HG02840 (cell line): Measurements from ENCODE around the gene ERGIC3.

ENCODE experiments used
- ATAC-seq: cut with Tn5 transposase; IDR thresholded peaks from one replicate; pipeline ENCODE4 v1.9.1; 2021; ENCODE audit warnings: mild to moderate bottlenecking, moderate library complexity, moderate number of reproducible peaks; ENCODE audit not compliant: unreplicated experiment, low FRiP score

ERGIC3 gene

GRCh38 chr20:35595456-35595855 lies 53.6 kb downstream of the ERGIC3 start:
- no peak for ATAC-seq

- no peak for ATAC-seq
Observed at GRCh38 chr20:35595901-35596300, 54.0 kb downstream of the ERGIC3 start.

DNA sequence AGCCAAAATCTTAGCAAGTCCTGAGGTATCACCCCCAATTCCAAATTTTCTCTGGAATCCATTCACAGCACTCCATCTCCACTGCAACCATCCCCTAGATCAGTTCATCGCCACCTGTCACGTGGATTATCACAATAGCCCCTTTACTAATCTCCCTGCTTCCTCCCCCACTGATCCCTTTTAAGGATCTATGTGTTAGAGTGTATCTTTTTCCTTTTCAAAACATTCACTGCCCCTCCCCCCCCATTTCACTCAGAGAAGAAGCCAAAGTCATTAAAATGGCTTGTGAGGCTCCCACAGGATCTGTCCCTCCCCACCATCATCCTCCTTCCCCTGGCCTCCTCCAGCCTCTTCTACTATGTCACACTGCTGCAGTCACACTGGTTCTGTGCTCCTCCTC lies 55.3 kb downstream of the ERGIC3 start:
- ATAC-seq, result no peak

DNA sequence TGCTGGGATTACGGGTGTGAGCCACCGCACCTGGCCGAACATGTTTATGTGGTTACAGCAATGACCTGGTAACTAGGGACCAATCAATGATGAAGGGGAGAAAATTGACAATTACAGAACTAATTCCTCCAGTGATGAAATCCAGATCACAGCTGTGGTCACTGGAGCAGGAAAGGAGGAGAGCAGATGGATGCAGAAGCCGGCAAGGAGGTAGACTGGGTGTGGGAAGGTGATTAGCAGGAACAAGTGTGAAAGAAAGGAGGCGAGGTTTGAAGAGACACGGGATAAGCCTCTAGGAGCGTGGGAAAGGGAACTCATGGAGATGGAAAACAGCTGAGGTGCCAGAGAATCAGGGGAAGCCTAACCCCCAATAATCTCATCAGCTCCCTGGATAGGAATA lies 56.6 kb downstream of the ERGIC3 start:
- ATAC-seq, result no peak

- no peak for ATAC-seq
Observed at GRCh38 chr20:35598899-35599775, 57.3 kb downstream of the ERGIC3 start.

DNA sequence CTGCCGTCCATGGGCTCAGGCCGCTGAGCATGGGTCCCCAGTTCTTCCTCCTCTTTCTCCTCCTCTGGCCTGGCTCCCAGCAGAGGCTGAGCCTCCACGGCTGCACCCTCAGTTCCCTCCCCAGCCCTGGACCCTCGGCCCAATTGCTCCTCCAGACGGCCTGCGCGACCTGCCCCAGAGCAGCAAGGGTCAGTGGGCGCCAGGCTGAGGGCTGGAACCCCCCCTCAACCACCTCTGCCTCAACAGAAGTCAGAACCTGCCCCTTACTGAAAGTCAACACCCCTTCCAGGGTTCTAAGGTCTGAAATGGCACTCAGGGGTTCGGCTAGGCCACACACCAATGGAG lies 57.9 kb downstream of the ERGIC3 start:
- no peak for ATAC-seq

- ATAC-seq, result no peak
Observed at GRCh38 chr20:35600176-35600992, 58.5 kb downstream of the ERGIC3 start.

DNA sequence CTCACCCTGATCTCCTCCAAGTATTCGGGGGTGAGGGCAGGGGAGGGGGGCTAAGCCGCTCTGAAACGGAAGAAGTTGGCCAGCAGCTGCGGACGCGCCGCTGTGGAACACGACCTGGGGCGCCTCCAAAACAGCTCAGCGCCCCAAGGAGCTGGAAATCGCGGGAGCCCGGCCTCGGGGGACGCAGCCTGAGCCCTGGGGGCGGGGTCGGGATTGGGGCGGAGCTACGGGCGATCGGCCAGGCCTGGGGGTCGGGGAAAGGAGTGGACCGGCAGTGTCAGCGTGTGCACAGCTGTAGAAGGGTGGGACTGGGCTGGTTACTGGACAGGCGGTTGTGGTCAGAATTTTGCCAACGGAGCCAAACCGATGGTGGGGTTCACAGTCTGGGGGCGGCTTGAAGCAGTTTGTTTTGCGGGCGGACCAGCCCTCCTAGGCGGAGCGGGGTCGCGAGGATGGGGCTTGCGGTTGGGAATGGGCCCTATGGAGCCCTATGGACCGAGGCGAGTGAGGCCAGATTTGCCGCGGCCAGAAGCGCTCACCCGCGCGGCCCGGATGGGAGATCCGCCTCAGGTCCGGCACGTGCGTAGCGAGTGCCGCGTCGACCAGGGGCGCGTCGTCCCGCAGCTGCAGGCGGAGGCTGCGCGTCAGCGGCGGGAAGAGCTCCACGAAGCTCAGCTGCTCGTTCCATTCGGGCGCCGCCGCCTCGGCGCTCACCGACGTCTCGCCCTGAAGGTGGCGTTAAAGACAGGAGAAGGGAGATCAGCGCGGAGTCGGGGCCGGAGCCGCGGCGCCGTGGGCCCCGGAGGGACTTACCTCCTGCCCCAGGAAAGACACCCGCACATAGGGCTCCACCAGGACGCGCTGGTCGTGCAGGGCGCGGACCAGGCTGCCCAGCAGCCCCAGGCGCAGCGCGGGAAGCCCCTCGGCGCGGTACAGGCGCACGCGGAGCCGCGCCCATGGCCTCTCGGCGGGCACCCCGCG lies 59.4 kb downstream of the ERGIC3 start:
- ATAC-seq, result no peak

GRCh38 chr20:35601990-35602389 lies 60.1 kb downstream of the ERGIC3 start:
- no peak for ATAC-seq

DNA sequence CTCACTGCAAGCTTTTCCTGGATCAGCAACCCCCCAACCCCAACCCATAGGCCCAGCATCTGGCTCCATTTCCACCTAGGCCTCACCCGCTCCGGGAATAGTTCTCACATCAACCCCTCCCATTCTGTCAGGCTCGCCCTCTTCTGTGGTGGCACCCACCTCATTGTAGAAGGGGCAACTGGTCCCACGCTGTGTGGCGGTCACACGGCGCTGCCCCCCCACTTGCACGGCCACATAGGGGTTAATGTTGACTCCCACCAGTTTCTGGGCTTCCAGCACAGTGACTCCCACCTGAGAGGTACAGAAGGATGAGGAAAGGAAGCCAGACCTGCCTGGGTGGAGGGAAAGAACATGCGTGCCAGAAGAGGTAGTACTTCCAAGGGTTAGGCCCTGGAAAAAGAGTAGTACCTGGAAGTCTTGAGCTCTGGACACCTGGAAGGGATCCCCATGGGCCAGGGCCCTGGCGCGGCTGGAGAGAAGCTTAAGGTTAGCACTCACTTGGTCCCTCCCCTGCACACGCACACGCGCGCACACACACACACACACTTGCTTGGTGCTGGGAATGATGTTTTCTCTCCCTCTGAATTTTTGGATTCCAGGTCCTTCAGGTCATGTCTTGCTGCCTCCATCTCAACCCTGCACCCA lies 61.1 kb downstream of the ERGIC3 start:
- ATAC-seq, result no peak

DNA sequence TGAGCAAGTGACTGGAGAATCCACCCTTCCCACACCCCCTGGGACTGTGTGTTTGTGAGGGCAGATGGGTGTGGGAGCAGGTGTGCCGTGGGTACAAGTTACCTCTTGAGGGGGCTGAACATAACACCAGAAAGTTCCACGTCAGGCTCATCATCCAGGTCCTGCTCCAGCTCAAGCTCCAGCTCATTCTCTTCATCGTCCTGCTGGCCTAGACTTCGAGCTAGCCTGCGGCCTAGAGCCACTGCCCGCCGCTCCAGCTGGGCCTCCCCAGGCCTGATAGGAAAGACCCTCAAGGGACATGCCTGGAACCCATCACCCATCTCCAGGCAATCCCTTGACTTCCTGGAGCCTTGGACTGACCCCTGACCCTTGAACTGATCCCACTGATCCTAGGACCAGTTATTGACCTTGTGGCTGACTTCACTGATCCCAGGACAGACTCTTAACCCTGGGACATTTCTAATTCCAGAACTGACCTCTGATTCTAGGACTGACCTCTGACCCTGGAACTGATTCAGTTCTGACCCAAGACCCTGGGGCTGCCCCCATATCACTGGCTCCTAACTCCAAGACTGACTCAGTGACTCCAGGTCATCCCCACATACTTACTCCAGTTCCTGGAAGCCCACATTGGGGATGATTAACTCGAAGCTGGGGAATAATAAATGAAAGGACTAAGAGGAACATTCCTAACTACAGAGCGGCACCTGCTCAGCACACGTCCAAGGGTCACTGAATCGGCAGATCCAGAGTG lies 62.0 kb downstream of the ERGIC3 start:
- no peak for ATAC-seq

- no peak for ATAC-seq
Observed at GRCh38 chr20:35604449-35604747, 62.5 kb downstream of the ERGIC3 start.

- ATAC-seq, result no peak
Observed at GRCh38 chr20:35606127-35606526, 64.2 kb downstream of the ERGIC3 start.
